B cell (primary cell): ENCODE measurements around the gene RAB22A.

ENCODE experiments used
- EZH2 ChIP-seq: IDR thresholded peaks from 2 replicates; pipeline ENCODE4 v1.6.1; 2012; ENCODE audit warnings: borderline replicate concordance, low read depth, mild to moderate bottlenecking, moderate library complexity, low read length; ENCODE audit not compliant: insufficient read depth, poor library complexity, severe bottlenecking
- TF ChIP-seq, protein P1 (sequence below): fragments of 200-600 bp; IDR thresholded peaks from one replicate; pipeline ENCODE4 v1.8.0; 2022; ENCODE audit warnings: antibody characterized with exemption, mild to moderate bottlenecking

DNA sequence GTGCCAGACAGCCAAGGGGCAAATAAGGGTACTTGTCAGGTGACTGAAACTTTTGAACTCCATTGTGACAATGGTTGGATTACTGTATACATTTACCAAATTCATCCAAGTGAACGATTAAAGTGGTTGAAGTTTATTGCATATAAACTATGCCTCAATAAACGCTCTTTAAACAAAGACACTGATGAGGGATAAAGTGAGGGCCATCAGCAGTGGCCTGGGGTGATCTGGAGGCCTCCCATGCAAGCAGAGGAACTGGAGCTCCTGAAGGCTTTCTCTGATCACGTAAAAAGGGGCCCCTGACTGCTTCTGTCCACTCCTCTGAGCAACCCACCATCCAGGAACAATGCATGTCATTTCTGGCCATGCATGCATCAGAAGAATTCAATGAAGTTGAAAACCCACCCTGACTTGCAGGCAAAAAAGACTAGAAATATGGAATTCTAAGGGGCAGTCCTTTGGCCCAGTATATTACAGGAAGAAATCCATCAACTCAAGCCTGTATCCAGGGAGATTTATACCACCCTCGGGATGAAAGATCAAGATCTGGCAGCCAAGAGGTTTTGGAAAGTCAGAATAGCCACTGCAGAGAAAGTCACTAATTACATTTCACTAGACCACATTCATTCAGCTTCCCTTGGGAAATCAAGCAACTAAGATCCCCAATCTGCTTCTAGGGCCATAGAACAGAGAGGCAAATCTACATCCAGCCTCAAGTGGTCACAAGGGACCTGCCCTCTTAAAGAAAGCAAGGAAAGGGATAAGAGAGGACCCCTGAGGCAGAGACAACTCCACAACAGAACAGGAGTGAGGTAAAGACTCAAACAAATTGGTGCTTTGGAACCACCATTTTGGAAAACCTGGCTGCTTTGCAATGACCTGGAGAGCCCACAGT, 31.7 kb upstream of the RAB22A start:
- TF ChIP-seq, protein P1, sequence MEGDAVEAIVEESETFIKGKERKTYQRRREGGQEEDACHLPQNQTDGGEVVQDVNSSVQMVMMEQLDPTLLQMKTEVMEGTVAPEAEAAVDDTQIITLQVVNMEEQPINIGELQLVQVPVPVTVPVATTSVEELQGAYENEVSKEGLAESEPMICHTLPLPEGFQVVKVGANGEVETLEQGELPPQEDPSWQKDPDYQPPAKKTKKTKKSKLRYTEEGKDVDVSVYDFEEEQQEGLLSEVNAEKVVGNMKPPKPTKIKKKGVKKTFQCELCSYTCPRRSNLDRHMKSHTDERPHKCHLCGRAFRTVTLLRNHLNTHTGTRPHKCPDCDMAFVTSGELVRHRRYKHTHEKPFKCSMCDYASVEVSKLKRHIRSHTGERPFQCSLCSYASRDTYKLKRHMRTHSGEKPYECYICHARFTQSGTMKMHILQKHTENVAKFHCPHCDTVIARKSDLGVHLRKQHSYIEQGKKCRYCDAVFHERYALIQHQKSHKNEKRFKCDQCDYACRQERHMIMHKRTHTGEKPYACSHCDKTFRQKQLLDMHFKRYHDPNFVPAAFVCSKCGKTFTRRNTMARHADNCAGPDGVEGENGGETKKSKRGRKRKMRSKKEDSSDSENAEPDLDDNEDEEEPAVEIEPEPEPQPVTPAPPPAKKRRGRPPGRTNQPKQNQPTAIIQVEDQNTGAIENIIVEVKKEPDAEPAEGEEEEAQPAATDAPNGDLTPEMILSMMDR, result no peak
- no peak for TF ChIP-seq EZH2
